Measurements from ENCODE around the gene HSPD1. TPM values are rescaled to one million over a fixed set of nuclear protein-coding genes. Genes with fewer than 3 reads are reported as not detected.
A peak's percentile ranks its signal among the peaks of the same experiment; 100 is the strongest.
"Not testable (repeated sequence)": the region's sequence is repeated elsewhere in the genome, so short reads cannot be mapped to it uniquely, and the experiment has no call there.

Gene HSPD1
- total and polyA plus RNA-seq, 9 donors = 154 to 306 (median 275) TPM

- not testable (repeated sequence) for H3K27me3 ChIP-seq (ENCODE audit: control insufficient read depth, insufficient read depth, low read length); H3K36me3 ChIP-seq (ENCODE audit: control insufficient read depth, insufficient read depth, low read length); H3K4me3 ChIP-seq (ENCODE audit: low read length); H3K4me1 ChIP-seq (ENCODE audit: control insufficient read depth, insufficient read depth, low read length); H3K27ac ChIP-seq (ENCODE audit: low read length); DNase-seq; H3K9me3 ChIP-seq (replicated peaks; ENCODE audit: control insufficient read depth, low read depth, low read length)
- WGBS (ENCODE audit: insufficient coverage) = 84% methylated on average over 5 of the region's 6 CpGs
Observed at GRCh38 chr2:197450935-197451358, 48.7 kb downstream of the HSPD1 start.

- no peak for DNase-seq
- H3K27ac ChIP-seq (ENCODE audit: low read length) = no peak overlapping the region
- WGBS (ENCODE audit: insufficient coverage) = 94% methylated on average over 18 of the region's 25 CpGs
Observed at GRCh38 chr2:197450465-197450864, 49.2 kb downstream of the HSPD1 start.

GRCh38 chr2:197446844-197447243 lies 52.8 kb downstream of the HSPD1 start:
- Histone ChIP-seq H3K4me3 (ENCODE audit: low read length) (no peak overlapping the region), H3K27me3 (ENCODE audit: control insufficient read depth, insufficient read depth, low read length) (no peaks in the 10 kb centered on the region), H3K9me3 (replicated peaks; ENCODE audit: control insufficient read depth, low read depth, low read length) (no peaks in the 10 kb centered on the region), H3K4me1 (ENCODE audit: control insufficient read depth, insufficient read depth, low read length) (no peaks in the 10 kb centered on the region), H3K36me3 (ENCODE audit: control insufficient read depth, insufficient read depth, low read length) (no peaks in the 10 kb centered on the region), H3K27ac (ENCODE audit: low read length) (no peak overlapping the region)
- DNase-seq = no peak

More at GRCh38 chr2:197450465-197450864, 49.2 kb downstream of the HSPD1 start:
- H3K4me1 ChIP-seq (ENCODE audit: control insufficient read depth, insufficient read depth, low read length) = peaks cover 3% of the 10 kb centered on the region
- H3K36me3 ChIP-seq (ENCODE audit: control insufficient read depth, insufficient read depth, low read length) = no peaks in the 10 kb centered on the region
- H3K9me3 ChIP-seq (replicated peaks; ENCODE audit: control insufficient read depth, low read depth, low read length) = no peaks in the 10 kb centered on the region
- H3K27me3 ChIP-seq (ENCODE audit: control insufficient read depth, insufficient read depth, low read length) = no peaks in the 10 kb centered on the region
- H3K4me3 ChIP-seq (ENCODE audit: low read length) = no peak overlapping the region

GRCh38 chr2:197445746-197446145 lies 53.9 kb downstream of the HSPD1 start:
- DNase-seq = no peak
- H3K4me1 ChIP-seq (ENCODE audit: control insufficient read depth, insufficient read depth, low read length) = no peaks in the 10 kb centered on the region
- no peak overlapping the region for H3K4me3 ChIP-seq (ENCODE audit: low read length)
- H3K9me3 ChIP-seq (replicated peaks; ENCODE audit: control insufficient read depth, low read depth, low read length) = no peaks in the 10 kb centered on the region
- no peak overlapping the region for H3K27ac ChIP-seq (ENCODE audit: low read length)
- no CpG with 5 or more reads among the region's 1 CpG for WGBS (ENCODE audit: insufficient coverage)
- H3K27me3 ChIP-seq (ENCODE audit: control insufficient read depth, insufficient read depth, low read length) = no peaks in the 10 kb centered on the region
- no peaks in the 10 kb centered on the region for H3K36me3 ChIP-seq (ENCODE audit: control insufficient read depth, insufficient read depth, low read length)

- no peaks in the 10 kb centered on the region for H3K4me1 ChIP-seq (ENCODE audit: control insufficient read depth, insufficient read depth, low read length)
- WGBS (ENCODE audit: insufficient coverage) = 83% methylated on average over 1 of the region's 5 CpGs
- no peak overlapping the region for H3K4me3 ChIP-seq (ENCODE audit: low read length)
- H3K9me3 ChIP-seq (replicated peaks; ENCODE audit: control insufficient read depth, low read depth, low read length) = no peaks in the 10 kb centered on the region
- no peaks in the 10 kb centered on the region for H3K36me3 ChIP-seq (ENCODE audit: control insufficient read depth, insufficient read depth, low read length)
- peak; percentile 53 for DNase-seq
- H3K27me3 ChIP-seq (ENCODE audit: control insufficient read depth, insufficient read depth, low read length) = no peaks in the 10 kb centered on the region
- no peak overlapping the region for H3K27ac ChIP-seq (ENCODE audit: low read length)
Observed at GRCh38 chr2:197442857-197443256, 56.8 kb downstream of the HSPD1 start.

GRCh38 chr2:197437380-197437779 lies 62.3 kb downstream of the HSPD1 start:
- no peaks in the 10 kb centered on the region for H3K9me3 ChIP-seq (replicated peaks; ENCODE audit: control insufficient read depth, low read depth, low read length)
- no peak overlapping the region for H3K4me3 ChIP-seq (ENCODE audit: low read length)
- no peaks in the 10 kb centered on the region for H3K36me3 ChIP-seq (ENCODE audit: control insufficient read depth, insufficient read depth, low read length)
- H3K4me1 ChIP-seq (ENCODE audit: control insufficient read depth, insufficient read depth, low read length) = peaks cover 10% of the 10 kb centered on the region
- DNase-seq = no peak
- no peaks in the 10 kb centered on the region for H3K27me3 ChIP-seq (ENCODE audit: control insufficient read depth, insufficient read depth, low read length)
- WGBS (ENCODE audit: insufficient coverage) = 100% methylated on average over 2 of the region's 2 CpGs
- no peak overlapping the region for H3K27ac ChIP-seq (ENCODE audit: low read length)

Other genes with a start within 250 kb of the HSPD1 start
- gene ANKRD44, start 189.1 kb downstream of the HSPD1 start, total RNA-seq = 26.3 TPM
- 10 to 100 TPM; 10.6 to 23.5 (median 15.4) TPM for gene ANKRD44, start 189.1 kb downstream of the HSPD1 start, polyA plus RNA-seq (ENCODE audit: insufficient read depth in 1 of 8, insufficient read length in 8 of 8, low replicate concordance in 1 of 8)
- 253 TPM for gene SF3B1, start 64.8 kb downstream of the HSPD1 start, total RNA-seq
- gene SF3B1, start 64.8 kb downstream of the HSPD1 start, polyA plus RNA-seq (ENCODE audit: insufficient read depth in 1 of 8, insufficient read length in 8 of 8, low replicate concordance in 1 of 8) = 100 to 1,000 TPM; 252 to 306 (median 258) TPM
- gene COQ10B, start 46.3 kb downstream of the HSPD1 start, total RNA-seq = 11.6 TPM
- 10 to 100 TPM in 6 of 8 donors, 1 to 10 TPM in 2; 9.5 to 14.5 (median 10.9) TPM for gene COQ10B, start 46.3 kb downstream of the HSPD1 start, polyA plus RNA-seq (ENCODE audit: insufficient read depth in 1 of 8, insufficient read length in 8 of 8, low replicate concordance in 1 of 8)
- gene HSPE1, start 539 bp upstream of the HSPD1 start, total RNA-seq = 57.1 TPM
- gene HSPE1, start 539 bp upstream of the HSPD1 start, polyA plus RNA-seq (ENCODE audit: insufficient read depth in 1 of 8, insufficient read length in 8 of 8, low replicate concordance in 1 of 8) = 100 to 1,000 TPM; 135 to 180 (median 145) TPM
- gene MOB4, start 16.2 kb upstream of the HSPD1 start, total RNA-seq = 35.1 TPM
- 10 to 100 TPM; 34.9 to 45.1 (median 41.7) TPM for gene MOB4, start 16.2 kb upstream of the HSPD1 start, polyA plus RNA-seq (ENCODE audit: insufficient read depth in 1 of 8, insufficient read length in 8 of 8, low replicate concordance in 1 of 8)
- gene RFTN2, start 175.7 kb upstream of the HSPD1 start, total RNA-seq = 24.9 TPM
- gene RFTN2, start 175.7 kb upstream of the HSPD1 start, polyA plus RNA-seq (ENCODE audit: insufficient read depth in 1 of 8, insufficient read length in 8 of 8, low replicate concordance in 1 of 8) = 10 to 100 TPM; 10.3 to 25.9 (median 16.3) TPM
- 2.4 TPM for gene MARS2, start 205.5 kb upstream of the HSPD1 start, total RNA-seq
- 1 to 10 TPM; 3.2 to 4.9 (median 3.7) TPM for gene MARS2, start 205.5 kb upstream of the HSPD1 start, polyA plus RNA-seq (ENCODE audit: insufficient read depth in 1 of 8, insufficient read length in 8 of 8, low replicate concordance in 1 of 8)

All from muscle of leg (tissue), 11 donors.